Occipital lobe (tissue), 1 donor: Measurements from ENCODE around the gene MT4. TPM values are rescaled to one million over a fixed set of nuclear protein-coding genes. Genes with fewer than 3 reads are reported as not detected.

Source experiments
- total RNA-seq: library from RNA; depleted of rRNA; stranded (reverse); fragments of >200 nt; gene quantifications from one replicate; pipeline ENCODE4 v1.2.3, GENCODE V29; 2014

The MT4 gene
- total RNA-seq, 1 donor from 2014 or later, result not detected

Other genes with a start within 250 kb of the MT4 start
- gene AMFR, start 139.5 kb upstream of the MT4 start, total RNA-seq, result 266 TPM
- gene NUDT21, start 113.7 kb upstream of the MT4 start, total RNA-seq, result 287 TPM
- gene OGFOD1, start 113.5 kb upstream of the MT4 start, total RNA-seq, result 42.9 TPM
- gene BBS2, start 45.0 kb upstream of the MT4 start, total RNA-seq, result 124 TPM
- gene MT3, start 24.5 kb downstream of the MT4 start, total RNA-seq, result 8.6 TPM
- gene MT2A, start 43.5 kb downstream of the MT4 start, total RNA-seq, result 2.3 TPM
- 12.8 TPM for gene MT1E, start 60.7 kb downstream of the MT4 start, total RNA-seq
- gene MT1M, start 67.6 kb downstream of the MT4 start, total RNA-seq, result 1.4 TPM
- not detected for gene MT1A, start 73.6 kb downstream of the MT4 start, total RNA-seq
- not detected for gene MT1B, start 86.8 kb downstream of the MT4 start, total RNA-seq
- gene MT1F, start 92.9 kb downstream of the MT4 start, total RNA-seq, result 2.5 TPM
- not detected for gene MT1G, start 103.0 kb downstream of the MT4 start, total RNA-seq
- not detected for gene MT1H, start 104.7 kb downstream of the MT4 start, total RNA-seq
- gene MT1X, start 117.4 kb downstream of the MT4 start, total RNA-seq, result 14.5 TPM
- gene NUP93, start 165.1 kb downstream of the MT4 start, total RNA-seq, result 207 TPM